Measurements from ENCODE around the gene JDP2. TPM values are rescaled to one million over a fixed set of nuclear protein-coding genes. Genes with fewer than 3 reads are reported as not detected.
A peak's percentile ranks its signal among the peaks of the same experiment; 100 is the strongest.
"Not testable (repeated sequence)": the region's sequence is repeated elsewhere in the genome, so short reads cannot be mapped to it uniquely, and the experiment has no call there.

The JDP2 gene
- 37.1 and 43.1 TPM in 2 replicates for total RNA-seq (2012; rRNA removed)

- Histone ChIP-seq H3K36me3 (ENCODE audit: insufficient read depth, low read length) (peaks cover 8% of the 10 kb centered on the region), H3K9me3 (replicated peaks; ENCODE audit: low read length) (no peaks in the 10 kb centered on the region), H3K9ac (ENCODE audit: low read depth, low read length) (peak within 1 kb of the TSS; percentile 66)
Measured at GRCh38 chr14:75427482-75428229, at the start of gene JDP2. JDP2 (plus strand) TSS chr14:75428022; CDS start chr14:75437921, 9,899 bp downstream.

GRCh38 chr14:75379246-75379929 is 48.4 kb upstream of the JDP2 start:
- no peak overlapping the region for H3K9ac ChIP-seq (ENCODE audit: low read depth, low read length)
- H3K27me3 ChIP-seq (ENCODE audit: control insufficient read depth, insufficient read depth, low read length) = peaks cover 44% of the 10 kb centered on the region
- no peaks in the 10 kb centered on the region for H3K9me3 ChIP-seq (replicated peaks; ENCODE audit: low read length)
- no peaks in the 10 kb centered on the region for H3K36me3 ChIP-seq (ENCODE audit: insufficient read depth, low read length)
- H3K4me2 ChIP-seq (ENCODE audit: low read length) = no peak overlapping the region
- H3K4me1 ChIP-seq (ENCODE audit: control insufficient read depth, insufficient read depth, low read length) = no peaks in the 10 kb centered on the region
- H3K4me3 ChIP-seq (ENCODE audit: low read length) = no peak overlapping the region

More at GRCh38 chr14:75427482-75428229, at the start of gene JDP2:
- H3K4me3 ChIP-seq (ENCODE audit: low read length) = peak within 1 kb of the TSS; percentile 80
- H3K4me2 ChIP-seq (ENCODE audit: low read length) = peak within 1 kb of the TSS; percentile 87
- H3K4me1 ChIP-seq (ENCODE audit: control insufficient read depth, insufficient read depth, low read length) = peaks cover 33% of the 10 kb centered on the region
- H3K27me3 ChIP-seq (ENCODE audit: control insufficient read depth, insufficient read depth, low read length) = no peaks in the 10 kb centered on the region

- Histone ChIP-seq H3K27me3 (ENCODE audit: control insufficient read depth, insufficient read depth, low read length) (peaks cover 44% of the 10 kb centered on the region), H3K4me3 (ENCODE audit: low read length) (no peak overlapping the region), H3K36me3 (ENCODE audit: insufficient read depth, low read length) (no peaks in the 10 kb centered on the region), H3K4me2 (ENCODE audit: low read length) (no peak overlapping the region), H3K9ac (ENCODE audit: low read depth, low read length) (no peak overlapping the region), H3K4me1 (ENCODE audit: control insufficient read depth, insufficient read depth, low read length) (no peaks in the 10 kb centered on the region), H3K9me3 (replicated peaks; ENCODE audit: low read length) (no peaks in the 10 kb centered on the region)
Measured at GRCh38 chr14:75379930-75380270, 47.9 kb upstream of the JDP2 start.

GRCh38 chr14:75380656-75381055 is 47.2 kb upstream of the JDP2 start:
- Histone ChIP-seq H3K9ac (ENCODE audit: low read depth, low read length) (no peak overlapping the region), H3K4me3 (ENCODE audit: low read length) (no peak overlapping the region), H3K4me1 (ENCODE audit: control insufficient read depth, insufficient read depth, low read length) (no peaks in the 10 kb centered on the region), H3K36me3 (ENCODE audit: insufficient read depth, low read length) (no peaks in the 10 kb centered on the region), H3K9me3 (replicated peaks; ENCODE audit: low read length) (no peaks in the 10 kb centered on the region), H3K4me2 (ENCODE audit: low read length) (no peak overlapping the region), H3K27me3 (ENCODE audit: control insufficient read depth, insufficient read depth, low read length) (peaks cover 39% of the 10 kb centered on the region)

GRCh38 chr14:75381642-75382041 is 46.2 kb upstream of the JDP2 start:
- H3K36me3 ChIP-seq (ENCODE audit: insufficient read depth, low read length) = no peaks in the 10 kb centered on the region
- no peaks in the 10 kb centered on the region for H3K9me3 ChIP-seq (replicated peaks; ENCODE audit: low read length)
- peaks cover 43% of the 10 kb centered on the region for H3K27me3 ChIP-seq (ENCODE audit: control insufficient read depth, insufficient read depth, low read length)
- H3K4me2 ChIP-seq (ENCODE audit: low read length) = no peak overlapping the region
- H3K9ac ChIP-seq (ENCODE audit: low read depth, low read length) = no peak overlapping the region
- H3K4me1 ChIP-seq (ENCODE audit: control insufficient read depth, insufficient read depth, low read length) = no peaks in the 10 kb centered on the region
- H3K4me3 ChIP-seq (ENCODE audit: low read length) = no peak overlapping the region

GRCh38 chr14:75383219-75383618 is 44.6 kb upstream of the JDP2 start:
- peaks cover 47% of the 10 kb centered on the region for H3K27me3 ChIP-seq (ENCODE audit: control insufficient read depth, insufficient read depth, low read length)
- not testable (repeated sequence) for H3K9me3 ChIP-seq (replicated peaks; ENCODE audit: low read length); H3K4me2 ChIP-seq (ENCODE audit: low read length); H3K4me1 ChIP-seq (ENCODE audit: control insufficient read depth, insufficient read depth, low read length); H3K9ac ChIP-seq (ENCODE audit: low read depth, low read length); H3K4me3 ChIP-seq (ENCODE audit: low read length); H3K36me3 ChIP-seq (ENCODE audit: insufficient read depth, low read length)

- no peaks in the 10 kb centered on the region for H3K9me3 ChIP-seq (replicated peaks; ENCODE audit: low read length)
- H3K36me3 ChIP-seq (ENCODE audit: insufficient read depth, low read length) = no peaks in the 10 kb centered on the region
- H3K27me3 ChIP-seq (ENCODE audit: control insufficient read depth, insufficient read depth, low read length) = peaks cover 52% of the 10 kb centered on the region
- H3K4me3 ChIP-seq (ENCODE audit: low read length) = no peak overlapping the region
- H3K9ac ChIP-seq (ENCODE audit: low read depth, low read length) = no peak overlapping the region
- H3K4me2 ChIP-seq (ENCODE audit: low read length) = no peak overlapping the region
- no peaks in the 10 kb centered on the region for H3K4me1 ChIP-seq (ENCODE audit: control insufficient read depth, insufficient read depth, low read length)
Measured at GRCh38 chr14:75383721-75384120, 44.1 kb upstream of the JDP2 start.

GRCh38 chr14:75389679-75390078 is 38.1 kb upstream of the JDP2 start:
- no peaks in the 10 kb centered on the region for H3K36me3 ChIP-seq (ENCODE audit: insufficient read depth, low read length)
- no peak overlapping the region for H3K9ac ChIP-seq (ENCODE audit: low read depth, low read length)
- H3K4me2 ChIP-seq (ENCODE audit: low read length) = no peak overlapping the region
- no peak overlapping the region for H3K4me3 ChIP-seq (ENCODE audit: low read length)
- peaks cover 41% of the 10 kb centered on the region for H3K27me3 ChIP-seq (ENCODE audit: control insufficient read depth, insufficient read depth, low read length)
- H3K9me3 ChIP-seq (replicated peaks; ENCODE audit: low read length) = no peaks in the 10 kb centered on the region
- H3K4me1 ChIP-seq (ENCODE audit: control insufficient read depth, insufficient read depth, low read length) = peaks cover 3% of the 10 kb centered on the region

GRCh38 chr14:75390183-75390582 is 37.6 kb upstream of the JDP2 start:
- Histone ChIP-seq H3K9ac (ENCODE audit: low read depth, low read length) (no peak overlapping the region), H3K4me2 (ENCODE audit: low read length) (no peak overlapping the region), H3K27me3 (ENCODE audit: control insufficient read depth, insufficient read depth, low read length) (peaks cover 41% of the 10 kb centered on the region), H3K9me3 (replicated peaks; ENCODE audit: low read length) (no peaks in the 10 kb centered on the region), H3K36me3 (ENCODE audit: insufficient read depth, low read length) (no peaks in the 10 kb centered on the region), H3K4me1 (ENCODE audit: control insufficient read depth, insufficient read depth, low read length) (peaks cover 3% of the 10 kb centered on the region), H3K4me3 (ENCODE audit: low read length) (no peak overlapping the region)

GRCh38 chr14:75391953-75392352 is 35.9 kb upstream of the JDP2 start:
- H3K4me1 ChIP-seq (ENCODE audit: control insufficient read depth, insufficient read depth, low read length) = peaks cover 3% of the 10 kb centered on the region
- no peak overlapping the region for H3K4me2 ChIP-seq (ENCODE audit: low read length)
- H3K27me3 ChIP-seq (ENCODE audit: control insufficient read depth, insufficient read depth, low read length) = peaks cover 45% of the 10 kb centered on the region
- H3K9ac ChIP-seq (ENCODE audit: low read depth, low read length) = no peak overlapping the region
- H3K4me3 ChIP-seq (ENCODE audit: low read length) = no peak overlapping the region
- H3K36me3 ChIP-seq (ENCODE audit: insufficient read depth, low read length) = no peaks in the 10 kb centered on the region
- no peaks in the 10 kb centered on the region for H3K9me3 ChIP-seq (replicated peaks; ENCODE audit: low read length)

- no peak overlapping the region for H3K9ac ChIP-seq (ENCODE audit: low read depth, low read length)
- H3K27me3 ChIP-seq (ENCODE audit: control insufficient read depth, insufficient read depth, low read length) = peaks cover 49% of the 10 kb centered on the region
- H3K36me3 ChIP-seq (ENCODE audit: insufficient read depth, low read length) = no peaks in the 10 kb centered on the region
- H3K4me2 ChIP-seq (ENCODE audit: low read length) = no peak overlapping the region
- H3K4me3 ChIP-seq (ENCODE audit: low read length) = no peak overlapping the region
- no peaks in the 10 kb centered on the region for H3K9me3 ChIP-seq (replicated peaks; ENCODE audit: low read length)
- peaks cover 3% of the 10 kb centered on the region for H3K4me1 ChIP-seq (ENCODE audit: control insufficient read depth, insufficient read depth, low read length)
Measured at GRCh38 chr14:75392686-75393641, 34.9 kb upstream of the JDP2 start.
